Glutamatergic neuron (in vitro differentiated cells): ENCODE measurements around the gene ADCK2. TPM values are rescaled to one million over a fixed set of nuclear protein-coding genes. Genes with fewer than 3 reads are reported as not detected.

Source experiments
- DNase-seq: peaks from one replicate; pipeline ENCODE4 v3.0.0; 2022
- H3K27ac Mint-ChIP-seq: one replicate; pipeline ENCODE4 v1.8.0; 2020; ENCODE audit warnings: mild to moderate bottlenecking, mixed read lengths, inconsistent platforms; ENCODE audit not compliant: unreplicated experiment
- H3K27me3 Mint-ChIP-seq: one replicate; pipeline ENCODE4 v1.8.0; 2020; ENCODE audit warnings: mild to moderate bottlenecking, moderate library complexity, mixed read lengths, inconsistent platforms; ENCODE audit not compliant: unreplicated experiment
- H3K36me3 Mint-ChIP-seq: one replicate; pipeline ENCODE4 v1.8.0; 2020; ENCODE audit warnings: mild to moderate bottlenecking, mixed read lengths, inconsistent platforms; ENCODE audit not compliant: unreplicated experiment
- H3K4me1 Mint-ChIP-seq: one replicate; pipeline ENCODE4 v1.8.0; 2020; ENCODE audit warnings: mild to moderate bottlenecking, low read depth, mixed read lengths, inconsistent platforms; ENCODE audit not compliant: unreplicated experiment
- H3K4me3 Mint-ChIP-seq: one replicate; pipeline ENCODE4 v1.8.0; 2020; ENCODE audit warnings: mild to moderate bottlenecking, mixed read lengths, inconsistent platforms; ENCODE audit not compliant: unreplicated experiment
- H3K9me3 Mint-ChIP-seq: one replicate; pipeline ENCODE4 v1.8.0; 2020; ENCODE audit warnings: mild to moderate bottlenecking, moderate library complexity, mixed read lengths, inconsistent platforms; ENCODE audit not compliant: unreplicated experiment
- CTCF ChIP-seq: fragments of 200-600 bp; sonication (generic); IDR thresholded peaks from one replicate; pipeline ENCODE4 v1.5.0; 2021; ENCODE audit not compliant: partially characterized antibody, unreplicated experiment
- total RNA-seq: library from RNA; stranded (reverse); fragmentation: NEBNext Ultra II Directional; extraction: Animal tissue kit (Norgen Biotek cat#: 25700); gene quantifications from one replicate; pipeline ENCODE4 v1.2.1, GENCODE V29; 2021; ENCODE audit not compliant: unreplicated experiment

Gene ADCK2
- total RNA-seq, 1 donor from 2014 or later, result 9.1 TPM

GRCh38 chr7:140654109-140654387 is 18.7 kb upstream of the ADCK2 start:
- Mint-ChIP-seq H3K9me3 (no peaks in the 10 kb centered on the region), H3K4me1 (peaks cover 14% of the 10 kb centered on the region), H3K27ac (no peak overlapping the region), H3K4me3 (no peak overlapping the region), H3K36me3 (no peaks in the 10 kb centered on the region), H3K27me3 (peaks cover 1% of the 10 kb centered on the region)
- no peak for TF ChIP-seq CTCF
- DNase-seq, result no peak

- Mint-ChIP-seq H3K36me3 (no peaks in the 10 kb centered on the region), H3K27ac (no peak overlapping the region), H3K27me3 (peaks cover 1% of the 10 kb centered on the region), H3K4me1 (peaks cover 14% of the 10 kb centered on the region), H3K9me3 (no peaks in the 10 kb centered on the region), H3K4me3 (no peak overlapping the region)
- no peak for DNase-seq
- TF ChIP-seq CTCF, result no peak
These were observed 18.1 kb upstream of the ADCK2 start for GRCh38 chr7:140654661-140655060.

- Mint-ChIP-seq H3K36me3 (no peaks in the 10 kb centered on the region), H3K4me3 (no peak overlapping the region), H3K27me3 (no peaks in the 10 kb centered on the region), H3K4me1 (peaks cover 14% of the 10 kb centered on the region), H3K9me3 (no peaks in the 10 kb centered on the region), H3K27ac (no peak overlapping the region)
- no peak for DNase-seq
- no peak for TF ChIP-seq CTCF
These were observed 17.0 kb upstream of the ADCK2 start for GRCh38 chr7:140655511-140656408.

GRCh38 chr7:140656548-140657515 is 15.9 kb upstream of the ADCK2 start:
- Mint-ChIP-seq H3K27me3 (no peaks in the 10 kb centered on the region), H3K4me3 (no peak overlapping the region), H3K36me3 (no peaks in the 10 kb centered on the region), H3K9me3 (no peaks in the 10 kb centered on the region), H3K27ac (no peak overlapping the region), H3K4me1 (peaks cover 14% of the 10 kb centered on the region)
- TF ChIP-seq CTCF, result no peak
- DNase-seq, result no peak
